Stimulated activated naive B cell treated with anti-CD40 and anti-IgM and Interleukin-4, amounts not matched to agents 10 μg/mL and 1 μg/mL and 100 μg/mL, for 72 hours (primary cell): ENCODE results near the gene CFAP58.

Source experiments
- ATAC-seq, 2 donors: fragments of 150-1000 bp; cut with Tn5 transposase; replicated peaks; 2 replicates each; pipeline ENCODE4 v1.10.0; 2021; ENCODE audit warnings: moderate library complexity in 1 of 2
- DNase-seq: peaks from one replicate; pipeline ENCODE4 v3.0.0; 2021
- H3K27ac Mint-ChIP-seq: one replicate; pipeline ENCODE4 v1.8.0; 2022; ENCODE audit warnings: mild to moderate bottlenecking, mixed read lengths
- H3K27me3 Mint-ChIP-seq, 2 donors: one replicate each; pipeline ENCODE4 v1.8.0; 2022; ENCODE audit warnings: mixed read lengths in 2 of 2
- H3K36me3 Mint-ChIP-seq, 2 donors: one replicate each; pipeline ENCODE4 v1.8.0; 2022; ENCODE audit warnings: mixed read lengths in 2 of 2, mild to moderate bottlenecking in 1 of 2
- H3K4me1 Mint-ChIP-seq, 2 donors: one replicate each; pipeline ENCODE4 v1.8.0; 2022; ENCODE audit warnings: mixed read lengths in 2 of 2, mild to moderate bottlenecking in 1 of 2
- H3K4me3 Mint-ChIP-seq, 2 donors: one replicate each; pipeline ENCODE4 v1.8.0; 2022; ENCODE audit warnings: mild to moderate bottlenecking in 2 of 2, mixed read lengths in 2 of 2, moderate library complexity in 1 of 2
- H3K9me3 Mint-ChIP-seq, 2 donors: one replicate each; pipeline ENCODE4 v1.8.0; 2022; ENCODE audit warnings: mixed read lengths in 2 of 2, mild to moderate bottlenecking in 1 of 2

Gene CFAP58, protein sequence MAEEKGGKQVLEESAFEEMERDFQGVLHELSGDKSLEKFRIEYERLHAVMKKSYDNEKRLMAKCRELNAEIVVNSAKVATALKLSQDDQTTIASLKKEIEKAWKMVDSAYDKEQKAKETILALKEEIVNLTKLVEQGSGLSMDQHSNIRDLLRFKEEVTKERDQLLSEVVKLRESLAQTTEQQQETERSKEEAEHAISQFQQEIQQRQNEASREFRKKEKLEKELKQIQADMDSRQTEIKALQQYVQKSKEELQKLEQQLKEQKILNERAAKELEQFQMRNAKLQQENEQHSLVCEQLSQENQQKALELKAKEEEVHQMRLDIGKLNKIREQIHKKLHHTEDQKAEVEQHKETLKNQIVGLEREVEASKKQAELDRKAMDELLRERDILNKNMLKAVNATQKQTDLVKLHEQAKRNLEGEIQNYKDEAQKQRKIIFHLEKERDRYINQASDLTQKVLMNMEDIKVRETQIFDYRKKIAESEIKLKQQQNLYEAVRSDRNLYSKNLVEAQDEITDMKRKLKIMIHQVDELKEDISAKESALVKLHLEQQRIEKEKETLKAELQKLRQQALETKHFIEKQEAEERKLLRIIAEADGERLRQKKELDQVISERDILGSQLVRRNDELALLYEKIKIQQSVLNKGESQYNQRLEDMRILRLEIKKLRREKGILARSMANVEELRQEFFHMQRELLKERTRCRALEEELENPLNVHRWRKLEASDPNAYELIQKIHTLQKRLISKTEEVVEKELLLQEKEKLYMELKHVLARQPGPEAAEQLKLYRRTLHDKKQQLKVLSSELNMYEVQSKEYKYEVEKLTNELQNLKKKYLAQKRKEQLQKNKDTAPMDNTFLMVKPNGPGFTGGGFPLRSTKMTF

DNA sequence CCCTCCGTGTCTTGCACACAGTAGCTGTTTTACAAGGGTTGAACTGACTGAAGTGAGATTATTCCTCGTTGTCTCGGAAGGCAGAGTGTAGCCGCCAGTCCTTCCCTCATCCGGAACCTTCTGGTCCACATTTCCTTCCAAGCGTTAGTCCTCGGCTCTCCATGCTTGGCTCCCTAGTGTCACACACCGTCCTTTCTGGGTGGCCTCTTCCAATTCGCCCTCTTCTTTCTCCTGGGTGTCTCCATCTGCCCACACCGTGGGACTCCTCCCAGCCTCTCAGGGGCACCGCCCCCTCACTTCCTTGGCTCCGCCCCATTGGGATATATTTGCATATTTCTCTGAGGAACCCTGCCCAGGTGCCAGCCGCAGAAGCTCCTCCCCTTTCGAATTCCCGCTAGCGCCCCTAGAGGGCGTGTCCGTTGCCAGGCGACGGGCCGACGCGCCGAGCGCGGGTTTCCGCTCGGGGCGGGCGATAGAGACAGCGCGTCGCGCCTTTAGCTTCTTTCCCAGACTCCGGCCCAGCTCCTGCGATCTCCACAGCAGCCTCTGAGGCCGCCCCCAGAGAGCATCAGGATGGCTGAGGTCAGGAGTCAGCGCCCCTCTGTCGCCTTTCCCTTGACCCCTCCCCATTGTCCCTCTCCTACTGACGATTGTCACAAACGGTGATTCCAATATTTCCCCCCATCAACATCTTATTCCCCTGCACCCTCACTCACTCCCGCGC lies at the start of gene CFAP58:
TSS of gene CFAP58 (plus strand) at position 509 of the 724 bp plus-strand sequence. CDS start at position 574, 65 bp downstream.
- H3K4me3 Mint-ChIP-seq, result no peak within 1 kb of the TSS
- peak within 1 kb of the TSS; percentile 27 for H3K27ac Mint-ChIP-seq
- ATAC-seq, result peak; percentile 56 to 60
- H3K9me3 Mint-ChIP-seq, result peaks cover 0 to 2% of the 10 kb centered on the region in 2 donors
- no peaks in the 10 kb centered on the region for H3K36me3 Mint-ChIP-seq
- H3K27me3 Mint-ChIP-seq, result no peaks in the 10 kb centered on the region
- H3K4me1 Mint-ChIP-seq, result peaks cover 0 to 12% of the 10 kb centered on the region in 2 donors
- DNase-seq, result peak; percentile 83

DNA sequence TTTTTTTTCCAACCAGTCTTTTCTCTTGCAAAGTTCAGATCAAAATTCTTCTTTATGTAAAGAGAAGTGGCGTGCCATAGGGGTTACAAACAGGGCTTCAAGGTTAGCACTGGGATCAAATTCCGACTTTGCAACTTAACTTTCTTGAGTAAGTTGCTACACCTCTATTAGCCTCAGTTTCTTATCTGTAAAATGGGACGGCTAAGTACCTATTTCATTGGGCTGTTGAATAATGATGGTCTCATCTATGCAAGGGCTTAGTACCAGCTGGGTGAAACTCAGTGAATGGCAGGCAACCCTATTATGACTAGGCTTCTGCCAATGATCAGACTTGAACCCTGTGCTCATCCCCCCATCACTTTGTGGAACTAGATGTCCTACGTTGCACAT lies 49.3 kb upstream of the CFAP58 start:
- Mint-ChIP-seq H3K36me3 (no peaks in the 10 kb centered on the region), H3K27ac (no peak overlapping the region), H3K4me1 (peaks cover 21 to 31% of the 10 kb centered on the region in 2 donors), H3K4me3 (no peak overlapping the region), H3K27me3 (peaks cover 9 to 12% of the 10 kb centered on the region in 2 donors), H3K9me3 (no peaks in the 10 kb centered on the region)
- DNase-seq (no peak), ATAC-seq (no peak)

DNA sequence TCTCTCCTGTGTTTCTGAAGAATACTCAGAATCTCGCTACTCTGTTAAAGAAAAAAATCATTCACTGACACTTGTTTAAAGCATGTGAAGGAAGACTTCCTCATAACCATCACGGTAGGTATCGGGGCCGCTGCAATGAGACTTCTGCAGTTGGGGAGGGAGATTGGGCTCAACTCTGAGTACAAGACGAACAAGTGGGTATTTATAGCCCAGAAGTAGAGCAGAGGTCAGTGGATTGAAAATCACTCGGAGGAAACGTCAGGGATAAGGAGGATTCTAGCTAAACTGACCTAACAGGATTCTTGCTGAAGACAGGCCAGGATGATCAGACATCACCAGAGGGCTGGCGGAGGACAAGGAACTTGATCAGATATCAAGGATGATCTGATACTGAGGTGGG lies 48.7 kb upstream of the CFAP58 start:
- H3K4me1 Mint-ChIP-seq, result peaks cover 21 to 31% of the 10 kb centered on the region in 2 donors
- H3K27me3 Mint-ChIP-seq, result peaks cover 6 to 8% of the 10 kb centered on the region in 2 donors
- DNase-seq, result no peak
- no peak for ATAC-seq
- no peaks in the 10 kb centered on the region for H3K36me3 Mint-ChIP-seq
- no peak overlapping the region for H3K4me3 Mint-ChIP-seq
- no peak overlapping the region for H3K27ac Mint-ChIP-seq
- H3K9me3 Mint-ChIP-seq, result no peaks in the 10 kb centered on the region

DNA sequence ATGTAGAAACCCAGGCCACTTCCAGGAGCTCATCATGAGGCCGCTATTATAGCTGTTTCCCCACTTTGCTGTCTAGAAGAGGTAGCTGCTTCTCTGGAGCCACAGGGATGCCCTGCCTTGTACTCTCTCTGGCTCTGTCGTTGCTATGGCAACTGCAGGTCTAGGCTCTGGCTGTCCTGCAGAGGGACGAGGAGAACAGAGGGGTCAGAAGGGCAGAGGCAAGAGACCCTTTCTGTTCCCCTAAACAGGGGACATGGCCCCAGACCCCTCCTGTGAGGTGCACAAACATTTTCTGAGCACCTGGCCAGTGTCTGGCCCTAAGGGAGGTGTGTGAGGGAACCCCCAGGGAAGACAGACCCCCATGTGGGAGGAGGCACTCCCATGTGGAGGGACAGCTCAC lies 46.7 kb upstream of the CFAP58 start:
- peaks cover 25 to 31% of the 10 kb centered on the region in 2 donors for H3K4me1 Mint-ChIP-seq
- H3K36me3 Mint-ChIP-seq, result peaks cover 0 to 8% of the 10 kb centered on the region in 2 donors
- H3K9me3 Mint-ChIP-seq, result no peaks in the 10 kb centered on the region
- ATAC-seq (no peak), DNase-seq (no peak)
- no peaks in the 10 kb centered on the region for H3K27me3 Mint-ChIP-seq
- no peak overlapping the region for H3K4me3 Mint-ChIP-seq
- H3K27ac Mint-ChIP-seq, result no peak overlapping the region

DNA sequence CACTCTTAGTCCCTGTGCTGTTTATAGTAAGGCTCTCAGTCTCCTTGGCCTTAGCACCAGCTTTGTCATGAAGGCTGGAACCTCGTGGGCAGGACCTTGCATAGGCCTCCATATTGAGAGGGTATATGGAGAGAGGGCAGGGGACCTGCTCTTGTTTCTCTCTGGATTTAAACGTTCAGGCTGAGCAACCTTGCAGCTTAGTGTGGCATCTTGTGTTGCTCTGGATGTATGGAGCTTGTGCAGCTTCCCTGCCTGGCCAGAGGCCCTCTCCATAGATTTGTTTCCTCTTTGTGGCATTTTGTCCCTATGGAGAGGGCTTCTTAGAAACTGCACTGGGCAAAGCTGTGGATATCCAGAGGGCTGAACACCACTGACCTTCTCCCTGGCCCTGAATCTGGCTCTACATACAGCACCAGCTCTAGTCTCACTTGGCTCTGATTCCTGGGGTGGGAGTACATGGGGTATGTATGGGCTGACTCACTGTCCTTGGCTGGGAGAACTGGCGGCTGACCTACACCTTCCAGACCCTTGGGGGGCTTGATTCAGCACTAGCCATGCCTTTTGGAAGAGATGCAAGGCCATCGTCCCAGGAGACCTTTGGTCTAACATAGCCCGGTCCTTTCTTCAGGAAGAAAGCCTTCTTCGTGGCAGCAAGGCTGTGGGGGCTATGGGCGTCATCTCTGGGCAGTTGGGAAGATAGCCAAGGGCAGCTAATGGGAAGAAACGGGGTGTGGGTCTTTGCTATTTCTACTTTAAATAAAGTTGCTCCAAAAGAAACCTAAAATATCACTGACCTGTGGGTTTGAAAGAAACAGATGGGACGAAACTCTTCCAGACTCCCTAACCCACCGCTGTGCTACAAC lies 45.8 kb upstream of the CFAP58 start:
- Mint-ChIP-seq H3K27me3 (no peaks in the 10 kb centered on the region), H3K4me3 (no peak overlapping the region), H3K27ac (peak overlapping the region; percentile 63), H3K36me3 (peaks cover 3 to 15% of the 10 kb centered on the region in 2 donors), H3K9me3 (no peaks in the 10 kb centered on the region), H3K4me1 (peaks cover 25 to 37% of the 10 kb centered on the region in 2 donors)
- DNase-seq (no peak), ATAC-seq (no peak)

DNA sequence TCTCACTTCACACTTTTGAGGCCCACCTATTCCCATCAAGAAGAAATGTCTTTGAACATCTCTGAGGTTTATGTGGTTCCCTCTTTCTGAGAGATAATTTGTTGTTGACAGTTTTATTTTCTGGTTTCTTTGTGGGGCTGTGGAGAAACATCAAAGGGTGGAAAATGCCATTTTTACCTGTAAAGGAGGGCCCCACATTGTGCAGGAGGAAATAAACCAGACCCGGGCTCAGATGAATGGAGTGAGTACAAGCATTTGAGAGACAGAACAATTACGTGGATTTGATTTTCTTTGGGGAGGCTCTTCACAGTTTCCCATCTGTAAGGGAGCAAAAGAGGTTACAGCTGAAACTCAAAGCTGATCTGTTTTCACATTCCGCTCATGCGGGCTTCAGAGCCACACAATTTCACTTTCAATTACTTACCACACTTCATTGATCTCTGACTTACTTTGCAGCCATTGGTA lies 45.2 kb upstream of the CFAP58 start:
- no peaks in the 10 kb centered on the region for H3K27me3 Mint-ChIP-seq
- DNase-seq, result no peak
- ATAC-seq, result peak; percentile 43 to 45
- peaks cover 25 to 38% of the 10 kb centered on the region in 2 donors for H3K4me1 Mint-ChIP-seq
- H3K27ac Mint-ChIP-seq, result peak overlapping the region; percentile 63
- H3K9me3 Mint-ChIP-seq, result no peaks in the 10 kb centered on the region
- peaks cover 3 to 15% of the 10 kb centered on the region in 2 donors for H3K36me3 Mint-ChIP-seq
- H3K4me3 Mint-ChIP-seq, result no peak overlapping the region

DNA sequence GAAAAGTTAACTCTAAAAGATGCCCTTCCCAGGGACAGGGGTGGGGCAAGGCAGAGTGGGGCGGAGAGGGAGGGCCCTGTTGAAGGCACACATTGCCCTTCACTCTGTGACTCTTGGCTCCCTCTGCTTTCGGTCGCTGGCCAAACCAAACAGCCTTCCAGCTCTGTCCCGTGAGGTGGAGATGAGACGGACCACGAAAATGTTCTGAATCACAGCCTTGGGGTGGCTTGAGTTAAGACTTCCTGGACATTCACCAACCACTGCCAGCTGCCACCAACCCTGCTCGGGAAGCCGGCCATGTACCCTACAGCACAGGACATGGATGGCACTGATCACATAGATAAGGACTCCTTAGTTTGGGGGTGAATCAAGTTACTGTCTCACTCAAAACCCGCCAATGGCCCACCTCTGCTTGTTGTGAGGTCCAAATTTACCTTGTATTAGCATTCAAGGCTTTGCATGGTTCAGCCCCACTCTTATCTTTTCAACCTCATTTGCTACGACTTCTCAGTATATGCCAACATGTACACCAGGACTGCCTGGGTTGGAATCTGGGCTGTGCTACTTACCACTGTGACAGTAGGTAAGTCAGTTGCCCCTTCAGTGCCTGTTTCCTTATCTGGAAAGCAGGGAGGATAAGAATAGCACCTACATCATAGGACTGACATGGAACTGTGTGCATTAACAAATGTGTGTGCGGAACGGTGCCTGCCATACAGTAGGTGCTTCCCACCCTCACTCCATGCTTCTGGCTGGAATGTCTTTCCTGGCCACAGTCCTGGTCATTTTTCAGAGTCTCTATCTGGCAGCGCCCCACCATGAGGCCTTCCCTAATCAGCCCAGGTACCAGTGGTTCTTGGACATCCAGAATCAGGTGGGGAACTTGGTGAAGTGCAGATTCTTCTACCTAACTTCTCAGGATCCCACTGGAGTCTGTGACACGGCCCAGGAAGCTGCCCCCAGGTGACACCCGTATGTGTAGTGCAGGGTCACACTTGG lies 43.4 kb upstream of the CFAP58 start:
- H3K36me3 Mint-ChIP-seq, result peaks cover 4 to 15% of the 10 kb centered on the region in 2 donors
- no peaks in the 10 kb centered on the region for H3K27me3 Mint-ChIP-seq
- ATAC-seq (no peak), DNase-seq (no peak)
- H3K9me3 Mint-ChIP-seq, result no peaks in the 10 kb centered on the region
- H3K4me1 Mint-ChIP-seq, result peaks cover 25 to 40% of the 10 kb centered on the region in 2 donors
- H3K4me3 Mint-ChIP-seq, result no peak overlapping the region
- no peak overlapping the region for H3K27ac Mint-ChIP-seq

DNA sequence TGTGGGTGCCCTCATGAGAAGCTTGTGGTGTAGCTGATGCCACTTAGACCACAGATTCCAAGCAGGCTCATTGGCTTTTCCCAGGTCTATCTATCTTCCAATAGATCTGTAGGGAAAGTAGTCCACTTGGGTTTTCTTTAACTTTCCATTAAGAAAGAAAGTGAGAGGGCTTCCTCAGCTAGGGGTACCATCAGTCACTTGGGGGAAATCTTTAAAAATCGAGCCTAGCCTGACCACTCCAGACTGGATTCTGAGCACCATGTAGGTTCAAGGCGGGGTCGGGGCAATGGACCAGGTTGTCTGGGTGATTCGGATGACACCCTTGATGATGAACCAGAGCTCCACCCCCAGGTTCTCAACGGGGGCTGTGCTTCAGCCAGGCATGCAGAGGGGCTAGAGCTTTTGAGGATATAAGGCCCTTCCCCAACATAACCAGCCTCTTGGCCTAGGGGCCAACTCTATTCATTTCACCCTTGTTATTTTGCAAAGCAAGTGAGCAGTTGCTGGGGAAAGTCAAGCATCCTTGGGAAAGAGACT lies 42.4 kb upstream of the CFAP58 start:
- ATAC-seq (no peak), DNase-seq (no peak)
- Mint-ChIP-seq H3K27ac (no peak overlapping the region), H3K27me3 (no peaks in the 10 kb centered on the region), H3K9me3 (no peaks in the 10 kb centered on the region), H3K36me3 (peaks cover 11 to 21% of the 10 kb centered on the region in 2 donors), H3K4me3 (no peak overlapping the region), H3K4me1 (peaks cover 20 to 31% of the 10 kb centered on the region in 2 donors)

DNA sequence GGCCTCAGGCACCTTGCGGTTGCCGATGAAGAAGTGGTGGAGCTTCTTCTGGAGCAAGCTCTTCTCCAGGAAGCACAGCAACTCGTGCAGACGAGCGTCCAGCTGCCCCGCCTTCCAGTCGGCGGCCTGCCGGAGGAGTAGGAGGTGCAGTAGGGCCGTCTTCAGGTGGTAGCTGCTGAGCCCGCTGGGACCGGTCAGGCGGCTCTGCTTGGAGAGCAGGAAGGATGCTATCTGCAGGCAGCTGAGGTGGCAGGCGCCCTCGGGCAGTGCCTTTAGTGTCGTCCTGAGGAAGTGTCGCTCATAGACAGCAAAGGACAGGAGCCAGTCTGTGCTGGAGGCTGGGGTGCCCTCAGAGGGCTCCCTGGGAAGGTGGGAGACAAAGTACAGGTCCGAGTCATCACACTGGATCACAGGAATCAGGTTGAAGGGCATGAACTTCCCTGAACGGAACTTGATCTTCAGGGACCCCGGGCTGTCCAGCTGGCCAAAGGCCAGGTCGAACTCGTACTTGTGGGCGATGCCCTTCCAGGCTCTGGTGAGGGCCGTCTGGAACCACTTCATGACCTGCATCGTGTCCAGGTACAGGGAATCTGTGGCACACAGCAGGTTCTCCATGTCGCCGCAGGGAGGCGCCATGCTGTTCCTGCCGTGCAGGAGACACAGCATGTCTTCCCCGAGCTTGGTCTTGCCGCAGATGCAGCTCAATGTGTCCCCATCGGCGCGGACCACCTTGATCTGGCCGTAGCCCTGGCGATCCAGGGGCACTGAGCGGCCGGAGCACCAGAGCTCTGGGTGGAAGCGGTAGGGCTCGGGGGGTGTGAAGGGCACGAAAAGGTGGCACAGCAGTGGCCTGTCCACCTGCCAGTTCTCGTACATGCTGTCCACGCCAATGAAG lies 38.8 kb upstream of the CFAP58 start:
- no peak overlapping the region for H3K4me3 Mint-ChIP-seq
- no peak for ATAC-seq
- peaks cover 11 to 31% of the 10 kb centered on the region in 2 donors for H3K36me3 Mint-ChIP-seq
- no peak overlapping the region for H3K27ac Mint-ChIP-seq
- no peaks in the 10 kb centered on the region for H3K9me3 Mint-ChIP-seq
- H3K27me3 Mint-ChIP-seq, result no peaks in the 10 kb centered on the region
- DNase-seq, result no peak
- peaks cover 31 to 45% of the 10 kb centered on the region in 2 donors for H3K4me1 Mint-ChIP-seq

DNA sequence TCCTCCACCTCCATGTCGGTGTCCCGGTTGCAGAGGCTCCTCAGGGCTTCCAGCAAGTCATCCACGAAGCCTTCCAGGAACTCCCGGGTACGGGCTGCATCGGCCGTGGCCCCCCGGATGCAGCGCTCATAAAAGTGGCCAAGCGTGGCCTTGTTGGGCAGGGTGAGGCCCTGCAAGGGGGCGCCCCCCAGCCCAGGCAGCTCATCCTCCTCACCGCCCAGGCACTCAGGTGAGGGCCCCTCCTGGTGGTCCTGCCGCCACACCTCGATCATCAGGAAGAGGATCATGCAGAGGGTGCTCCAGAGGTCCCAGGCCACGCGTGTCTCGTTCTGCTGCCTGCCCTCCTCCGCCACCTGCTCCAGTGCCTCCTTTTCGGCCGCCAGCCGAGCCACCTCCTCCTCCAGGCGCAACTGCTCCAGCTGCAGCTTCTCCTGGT lies 38.1 kb upstream of the CFAP58 start:
- H3K4me3 Mint-ChIP-seq, result no peak overlapping the region

DNA sequence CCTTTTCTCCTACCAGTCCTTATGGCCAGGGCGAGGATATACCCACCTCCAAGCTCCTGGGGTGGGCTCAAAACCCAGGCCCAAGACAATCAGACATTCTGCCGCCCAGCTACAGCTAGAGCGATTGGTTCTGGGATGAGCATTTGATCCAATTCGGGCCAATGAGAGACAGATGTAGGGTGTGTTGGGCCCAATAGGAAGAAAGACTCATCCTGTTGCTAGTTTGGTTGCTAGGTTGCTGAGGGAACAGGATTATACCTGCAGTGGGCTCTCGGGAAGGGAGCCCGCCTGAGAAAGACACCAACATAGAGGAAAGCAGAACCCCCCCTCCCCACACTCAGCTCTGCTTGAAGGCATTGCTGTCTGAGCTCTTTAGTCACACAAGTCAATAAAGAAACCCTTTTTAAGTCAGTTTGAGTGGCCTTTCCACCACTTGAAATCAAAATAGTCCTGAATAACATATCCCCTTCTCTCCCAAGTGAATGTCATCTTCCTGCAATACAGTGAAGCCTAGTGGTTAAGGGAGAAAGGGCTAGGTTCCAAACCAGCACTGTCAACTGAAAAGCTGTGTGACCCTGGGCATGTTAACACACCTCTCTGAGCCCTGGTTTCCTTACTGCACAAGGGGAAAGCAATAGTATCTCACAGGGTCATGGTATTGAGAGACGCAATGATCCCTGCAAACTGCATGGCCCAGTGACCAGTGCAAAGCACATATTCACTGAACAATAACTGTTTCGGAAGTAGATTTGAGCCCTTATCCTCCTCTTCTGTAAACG lies 37.1 kb upstream of the CFAP58 start:
- H3K4me1 Mint-ChIP-seq, result peaks cover 40 to 60% of the 10 kb centered on the region in 2 donors
- no peak overlapping the region for H3K4me3 Mint-ChIP-seq
- H3K27ac Mint-ChIP-seq, result no peak overlapping the region
- DNase-seq (no peak), ATAC-seq (no peak)
- H3K9me3 Mint-ChIP-seq, result no peaks in the 10 kb centered on the region
- H3K36me3 Mint-ChIP-seq, result peaks cover 11 to 23% of the 10 kb centered on the region in 2 donors
- no peaks in the 10 kb centered on the region for H3K27me3 Mint-ChIP-seq

More for the DNA sequence above, 38.1 kb upstream of the CFAP58 start:
- no peaks in the 10 kb centered on the region for H3K27me3 Mint-ChIP-seq
- peaks cover 11 to 29% of the 10 kb centered on the region in 2 donors for H3K36me3 Mint-ChIP-seq
- H3K9me3 Mint-ChIP-seq, result no peaks in the 10 kb centered on the region
- H3K4me1 Mint-ChIP-seq, result peaks cover 31 to 52% of the 10 kb centered on the region in 2 donors
- H3K27ac Mint-ChIP-seq, result no peak overlapping the region
- DNase-seq, result no peak
- ATAC-seq, result no peak
